DMS53 treated with DMSO at 0.1 percent for 48 hours (cell line): ENCODE results near the gene NECTIN2.
"Not testable (repeated sequence)": the region's sequence is repeated elsewhere in the genome, so short reads cannot be mapped to it uniquely, and the experiment has no call there.

Experiments
- DNase-seq: peaks from one replicate; lab custom pipeline; 2025; ENCODE audit not compliant: unreplicated experiment; lab: John Stamatoyannopoulos, UW

NECTIN2 gene

GRCh38 chr19:44904426-44904994 is 58.4 kb downstream of the NECTIN2 start:
- no peak for DNase-seq

- no peak for DNase-seq
These were observed 59.5 kb downstream of the NECTIN2 start, which contains the start of gene APOE for GRCh38 chr19:44905437-44906160. Gene APOE (plus strand): TSS chr19:44905796. CDS start chr19:44906625, 829 bp downstream.

GRCh38 chr19:44907613-44908012 is 61.5 kb downstream of the NECTIN2 start:
- no peak for DNase-seq

- no peak for DNase-seq
These were observed 62.2 kb downstream of the NECTIN2 start for GRCh38 chr19:44908074-44908835.

GRCh38 chr19:44908836-44909261 is 62.8 kb downstream of the NECTIN2 start:
- DNase-seq: no peak

GRCh38 chr19:44909775-44910174 is 63.7 kb downstream of the NECTIN2 start:
- DNase-seq: no peak

GRCh38 chr19:44911896-44912295 is 65.8 kb downstream of the NECTIN2 start:
- DNase-seq: not testable (repeated sequence)

- DNase-seq: no peak
These were observed 66.8 kb downstream of the NECTIN2 start for GRCh38 chr19:44912854-44913253.

GRCh38 chr19:44913512-44914432 is 67.7 kb downstream of the NECTIN2 start:
- DNase-seq: not testable (repeated sequence)

GRCh38 chr19:44914433-44915206 is 68.5 kb downstream of the NECTIN2 start, which contains the start of gene APOC1:
Gene APOC1 (plus strand): TSS chr19:44914608. CDS start chr19:44914892, 284 bp downstream.
- peak; percentile 58 for DNase-seq

- DNase-seq: no peak
These were observed 78.2 kb downstream of the NECTIN2 start for GRCh38 chr19:44924243-44924725.

GRCh38 chr19:44925114-44925891 is 79.2 kb downstream of the NECTIN2 start:
- DNase-seq: no peak

GRCh38 chr19:44926245-44927077 is 80.4 kb downstream of the NECTIN2 start:
- DNase-seq: not testable (repeated sequence)

GRCh38 chr19:44927746-44928145 is 81.6 kb downstream of the NECTIN2 start:
- DNase-seq: no peak

- no peak for DNase-seq
These were observed 84.0 kb downstream of the NECTIN2 start for GRCh38 chr19:44930088-44930487.

GRCh38 chr19:44931541-44931940 is 85.4 kb downstream of the NECTIN2 start:
- DNase-seq: no peak
